HEK293T (cell line): Measurements from ENCODE around the gene EGFR.

ENCODE experiments used
- BHLHE40 ChIP-seq: fragments of 450-650 bp; IDR thresholded peaks from 2 replicates; pipeline ENCODE4 v1.6.1; 2016; ENCODE audit warnings: mild to moderate bottlenecking, moderate library complexity, borderline replicate concordance
- ELF4 ChIP-seq: fragments of 450-650 bp; IDR thresholded peaks from 2 replicates; pipeline ENCODE4 v1.6.1; 2017; ENCODE audit warnings: antibody characterized with exemption
- FOXM1 ChIP-seq: fragments of 450-650 bp; IDR thresholded peaks from 2 replicates; pipeline ENCODE4 v1.6.1; 2017; ENCODE audit warnings: mild to moderate bottlenecking, borderline replicate concordance
- HDGF ChIP-seq: fragments of 450-650 bp; IDR thresholded peaks from 2 replicates; pipeline ENCODE4 v1.6.1; 2017; ENCODE audit warnings: antibody characterized with exemption, borderline replicate concordance
- LEF1 ChIP-seq: fragments of 450-650 bp; IDR thresholded peaks from 2 replicates; pipeline ENCODE4 v1.6.1; 2017; ENCODE audit warnings: mild to moderate bottlenecking, borderline replicate concordance
- PKNOX1 ChIP-seq: fragments of 450-650 bp; IDR thresholded peaks from 2 replicates; pipeline ENCODE4 v1.6.1; 2016
- SP1 ChIP-seq: fragments of 450-650 bp; IDR thresholded peaks from 2 replicates; pipeline ENCODE4 v1.6.1; 2017
- SUZ12 ChIP-seq: fragments of 450-650 bp; IDR thresholded peaks from 2 replicates; pipeline ENCODE4 v1.6.1; 2016; ENCODE audit warnings: mild to moderate bottlenecking
- TARDBP ChIP-seq: fragments of 450-650 bp; IDR thresholded peaks from 2 replicates; pipeline ENCODE4 v1.6.1; 2016
- ZNF384 ChIP-seq: fragments of 450-650 bp; IDR thresholded peaks from 2 replicates; pipeline ENCODE4 v1.6.1; 2016

DNA sequence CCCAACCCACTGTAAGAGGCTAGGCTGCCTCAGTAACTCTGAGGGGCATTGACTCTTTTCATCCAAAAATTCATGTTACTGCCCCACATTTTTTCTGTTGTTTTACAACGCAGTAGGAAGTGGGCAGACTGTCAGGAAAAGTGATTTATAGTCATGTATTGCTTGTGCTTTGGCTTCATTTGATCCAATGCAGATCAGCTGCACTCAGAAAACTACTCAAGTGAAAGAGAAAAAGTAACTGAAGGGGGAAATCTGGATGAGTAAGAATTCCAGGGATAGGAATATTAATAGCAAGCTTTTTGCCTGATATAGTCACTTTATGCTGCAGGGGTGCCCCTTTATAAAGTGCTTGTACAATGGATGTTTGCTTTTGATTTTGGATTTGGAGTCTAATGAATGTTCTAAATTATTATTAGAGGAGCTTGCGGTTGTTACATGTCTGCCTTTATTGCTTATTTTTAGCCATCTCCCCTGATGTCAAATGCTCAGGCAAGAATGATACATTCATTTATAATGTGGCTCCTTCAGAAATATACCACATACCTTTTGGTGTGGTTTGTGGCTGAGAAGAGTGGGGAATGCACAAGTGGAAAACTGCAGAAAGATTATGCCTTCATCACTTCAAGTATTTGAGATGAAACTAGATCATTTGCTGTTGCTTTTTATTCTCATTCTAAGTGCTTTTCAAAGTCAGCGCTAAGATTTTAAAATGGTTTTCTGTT is 86.1 kb downstream of the EGFR start:
- TF ChIP-seq SUZ12: no peak
- no peak for TF ChIP-seq LEF1
- TF ChIP-seq ZNF384: no peak
- no peak for TF ChIP-seq SP1
- no peak for TF ChIP-seq ELF4
- no peak for TF ChIP-seq FOXM1
- TF ChIP-seq HDGF: no peak
- TF ChIP-seq BHLHE40: no peak
- peak; percentile 92 for TF ChIP-seq PKNOX1
- no peak for TF ChIP-seq TARDBP
